ENCODE measurements around the gene ZNF497. TPM values are rescaled to one million over a fixed set of nuclear protein-coding genes. Genes with fewer than 3 reads are reported as not detected.

The ZNF497 gene
- total and polyA plus RNA-seq, 2 of the 8 experiments (the other 6 are each of a cell fraction or from before 2014, with no cell fraction given): 0.93 to 1.4 TPM

DNA sequence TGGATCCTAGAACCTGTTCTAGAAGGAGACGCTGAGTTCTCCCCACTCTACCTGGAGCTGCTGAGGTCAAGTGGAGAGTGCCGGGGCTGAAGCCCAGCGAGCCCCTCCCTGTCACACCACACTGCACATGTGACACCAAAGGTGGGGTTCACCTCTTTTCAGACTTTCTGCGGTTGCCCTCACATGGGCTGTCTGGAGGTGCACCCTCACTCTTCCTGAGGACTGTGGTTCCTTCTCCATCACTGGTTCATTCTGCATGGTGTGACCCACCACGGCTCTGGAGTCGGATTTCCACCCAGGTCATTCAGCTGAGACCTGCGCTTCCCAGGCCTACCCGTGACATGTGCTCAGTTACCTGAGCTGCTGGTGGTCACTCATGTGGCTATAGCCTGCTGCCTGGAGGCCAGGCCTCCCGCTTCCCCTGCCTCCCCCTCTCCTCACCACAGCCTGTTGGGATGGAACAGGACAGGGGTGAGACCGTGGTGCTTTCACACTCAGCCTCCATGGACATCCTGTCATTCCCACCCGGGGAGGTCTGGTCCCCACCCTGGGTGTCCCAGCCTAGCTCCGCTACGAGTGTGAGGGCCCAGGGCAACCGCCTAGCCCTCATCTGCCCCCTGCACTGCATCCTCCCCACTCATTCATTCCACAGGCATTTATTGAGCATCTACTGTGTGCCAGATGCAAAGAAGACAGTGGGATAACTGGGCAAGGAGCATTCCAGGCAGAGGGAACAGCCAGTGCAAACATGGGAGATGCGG lies 8.7 kb downstream of the ZNF497 start:
- Histone ChIP-seq H4K5ac (ENCODE audit: insufficient read length, low read depth, low read length) (no peak overlapping the region), H3K14ac (ENCODE audit: insufficient read length) (no peak overlapping the region), H4K20me1 (replicated peaks in 1 of 2; ENCODE audit: control insufficient read depth in 1 of 2, insufficient read depth in 2 of 2, low read length in 2 of 2) (peaks cover 0 to 3% of the 10 kb centered on the region in 2 experiments), H3K4me2 (ENCODE audit: insufficient read depth in 1 of 2, low read depth in 2 of 2, low read length in 2 of 2) (no peak overlapping the region), H2BK15ac (ENCODE audit: low read length) (no peak overlapping the region), H3K27ac (ENCODE audit: low read depth, low read length) (no peak overlapping the region), H3K36me3 (ENCODE audit: control insufficient read depth in 2 of 4, insufficient read depth in 4 of 4, low read length in 3 of 4) (no peaks in the 10 kb centered on the region), H3K56ac (replicated peaks; ENCODE audit: insufficient read length, low read depth, low read length) (no peak overlapping the region), H2BK12ac (ENCODE audit: low read depth, low read length) (no peak overlapping the region), H4K8ac (ENCODE audit: extremely low read depth, insufficient read depth, low read length) (no peak overlapping the region), H2BK120ac (replicated peaks; ENCODE audit: low read depth, low read length) (no peak overlapping the region), H2AFZ (ENCODE audit: low read length) (no peak overlapping the region), H3K27me3 (replicated peaks in 1 of 4; ENCODE audit: control insufficient read depth in 3 of 4, extremely low read depth in 1 of 4, insufficient read depth in 3 of 4, low read length in 3 of 4) (no peaks in the 10 kb centered on the region), H3K9ac (replicated peaks in 1 of 4; ENCODE audit: extremely low read depth in 1 of 4, low read depth in 3 of 4, low read length in 3 of 4) (no peak overlapping the region), H2BK20ac (ENCODE audit: low read length) (no peak overlapping the region), H3K18ac (ENCODE audit: extremely low read depth, low read length) (no peak overlapping the region), H3K23ac (ENCODE audit: insufficient read length) (no peak overlapping the region), H2BK5ac (ENCODE audit: low read depth, low read length) (no peak overlapping the region), H3K79me1 (ENCODE audit: low read depth, low read length) (no peaks in the 10 kb centered on the region), H3K23me2 (ENCODE audit: low read depth, low read length) (no peaks in the 10 kb centered on the region), H2AK5ac (ENCODE audit: low read depth, low read length) (no peak overlapping the region), H4K91ac (replicated peaks; ENCODE audit: insufficient read length, low read length) (no peak overlapping the region), H3K4me3 (ENCODE audit: extremely low read depth in 1 of 4, insufficient read depth in 2 of 4, low read depth in 3 of 4, low read length in 4 of 4) (no peak overlapping the region), H3K4ac (replicated peaks; ENCODE audit: insufficient read length, low read depth, low read length) (no peak overlapping the region), H3K4me1 (replicated peaks in 1 of 4; ENCODE audit: control insufficient read depth in 3 of 4, insufficient read depth in 4 of 4, low read length in 3 of 4) (peaks cover 0 to 6% (median 0%) of the 10 kb centered on the region in 4 experiments; a peak in 1 of 7 replicates), H3K79me2 (ENCODE audit: control insufficient read depth in 1 of 2, insufficient read depth in 2 of 2, low read length in 2 of 2) (no peaks in the 10 kb centered on the region), H3K9me3 (ENCODE audit: insufficient read depth in 2 of 2, low read depth in 1 of 2, low read length in 1 of 2) (no peaks in the 10 kb centered on the region)
- WGBS, 2 experiments (ENCODE audit: extremely low coverage in 1 of 2, insufficient coverage in 1 of 2, insufficient read length in 1 of 2, insufficient replicate concordance in 2 of 2, low coverage in 1 of 2, low lambda C conversion rate in 2 of 2, missing lambda C conversion rate in 1 of 2): 87% methylated on average over 15 of the region's 15 CpGs; no CpG with 5 or more reads in 1 of the 2 experiments
- FAIRE-seq: no peak
- ChIA-PET POLR2A (ENCODE audit: partially characterized antibody) (interaction anchor here (0.8 to 11.4 kb wide), 4 partner anchors 8 to 119 kb away, joined by 3 to 102 read pairs (median 3); partner anchors contain the start of genes RNF225, ZNF497 and ZSCAN22), CTCF (ENCODE audit: partially characterized antibody) (interaction anchor here (0.6 to 2.8 kb wide), 4 partner anchors 10 to 132 kb away, joined by 3 to 9 read pairs (median 5); no protein-coding TSS in a partner anchor)
- DNase-seq (ENCODE audit: low read depth in 1 of 2, low spot score in 2 of 2): no peak
- no peak for TF ChIP-seq RXRA (IDR thresholded peaks at IDR 0.05; ENCODE audit: insufficient read depth, low read depth, low read length)
- no peak for TF ChIP-seq JUND (IDR thresholded peaks at IDR 0.05; ENCODE audit: low read length)
- TF ChIP-seq CBX5 (IDR thresholded peaks at IDR 0.05; ENCODE audit: low read depth, low read length): no peak

Measured in H1 (cell line).